Occipital lobe (tissue), 2 donors: Measurements from ENCODE around the gene USP47. TPM values are rescaled to one million over a fixed set of nuclear protein-coding genes. Genes with fewer than 3 reads are reported as not detected.
A peak's percentile ranks its signal among the peaks of the same experiment; 100 is the strongest.

Experiments used
- DNase-seq: peaks from one replicate; lab custom pipeline; 2025; lab: John Stamatoyannopoulos, UW
- total RNA-seq: library from RNA; depleted of rRNA; stranded (reverse); fragments of >200 nt; gene quantifications from one replicate; pipeline ENCODE4 v1.2.3, GENCODE V29; 2014

The USP47 gene
- total RNA-seq, 1 donor from 2014 or later, result 154 TPM

GRCh38 chr11:11998091-11998781 lies 156.5 kb downstream of the USP47 start:
- DNase-seq, result no peak

DNA sequence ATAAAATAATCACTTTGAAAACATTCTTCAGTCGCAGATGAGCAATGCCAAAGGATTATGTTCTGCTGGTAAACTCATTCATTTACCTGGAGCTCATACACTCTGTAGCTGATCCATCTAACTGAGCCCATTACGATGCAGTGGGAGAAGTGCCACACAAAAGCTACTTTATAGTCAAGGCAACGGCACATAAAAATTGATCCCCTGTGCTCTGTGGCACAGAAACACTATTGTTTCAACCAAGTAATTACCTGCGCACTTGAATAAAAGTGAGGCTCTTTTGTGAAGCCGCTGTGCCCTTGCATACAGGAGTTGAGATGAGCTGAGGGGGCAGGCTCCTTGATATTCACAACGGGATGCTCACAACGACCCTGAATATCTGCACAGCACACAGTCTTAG lies 159.4 kb downstream of the USP47 start:
- DNase-seq, result no peak

GRCh38 chr11:12003336-12003735 lies 161.6 kb downstream of the USP47 start:
- no peak for DNase-seq

DNA sequence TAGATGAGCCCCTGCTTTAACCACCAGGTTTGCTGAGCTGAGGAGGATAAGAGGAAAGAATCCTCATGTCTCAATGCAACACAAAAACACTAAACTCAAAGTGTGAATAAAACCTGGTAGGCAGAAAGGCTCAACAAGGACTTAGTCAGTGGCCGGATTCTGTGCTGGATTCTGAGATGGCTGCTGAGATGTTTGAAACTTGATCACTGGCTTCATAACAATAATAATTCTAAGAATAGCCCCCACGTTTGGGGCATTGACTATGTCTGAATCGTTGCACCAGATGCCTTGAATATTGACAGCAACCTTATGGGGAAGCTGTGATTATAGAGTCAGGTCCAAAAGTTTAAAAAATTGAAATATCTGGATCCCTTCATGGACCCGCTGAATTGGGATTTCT lies 162.0 kb downstream of the USP47 start:
- DNase-seq, result no peak

GRCh38 chr11:12005061-12005460 lies 163.3 kb downstream of the USP47 start:
- no peak for DNase-seq

- no peak for DNase-seq
These were observed 163.7 kb downstream of the USP47 start for GRCh38 chr11:12005476-12005875.

- DNase-seq, result no peak
These were observed 164.9 kb downstream of the USP47 start for GRCh38 chr11:12006552-12007229.

- DNase-seq, result no peak
These were observed 165.4 kb downstream of the USP47 start for GRCh38 chr11:12007230-12007593.

- peak; percentile 52 for DNase-seq
These were observed 166.3 kb downstream of the USP47 start, which contains the start of gene DKK3 for GRCh38 chr11:12007769-12008737. Gene DKK3 (minus strand): TSS chr11:12008626. CDS start chr11:12008582, 44 bp downstream.

Other genes starting within 250 kb of the USP47 start
- gene GALNT18, start 220.0 kb upstream of the USP47 start, total RNA-seq, result 22.8 TPM
- gene DKK3, start 166.7 kb downstream of the USP47 start, total RNA-seq, result 185 TPM